Fibroblast of pulmonary artery (primary cell): ENCODE data around the gene MBD3.

ENCODE experiments used
- DNase-seq: peaks from one replicate; pipeline ENCODE4 v3.0.0-alpha.2; 2010; ENCODE audit warnings: low read depth
- H3K4me3 ChIP-seq: replicated peaks from 2 replicates; pipeline ENCODE4 v1.5.1; 2011; ENCODE audit warnings: low read depth, mild to moderate bottlenecking, control low read depth, low read length, moderate library complexity
- CTCF ChIP-seq: IDR thresholded peaks from 2 replicates; pipeline ENCODE4 v1.5.1; 2011; ENCODE audit warnings: mild to moderate bottlenecking, control low read depth, low read length, inconsistent platforms; ENCODE audit errors: missing control alignments

MBD3 gene

GRCh38 chr19:1568320-1569019, 24.2 kb downstream of the MBD3 start, which contains the start of gene MEX3D:
MEX3D (minus strand) TSS chr19:1568325; CDS start chr19:1568058, 267 bp downstream.
- peak; percentile 62 for DNase-seq
- H3K4me3 ChIP-seq = peak within 1 kb of the TSS; percentile 71
- TF ChIP-seq CTCF = no peak

GRCh38 chr19:1567848-1568227, 24.8 kb downstream of the MBD3 start:
- no peak for DNase-seq
- no peak for TF ChIP-seq CTCF
- H3K4me3 ChIP-seq = peak overlapping the region; percentile 71

- peak overlapping the region; percentile 71 for H3K4me3 ChIP-seq
- peak; percentile 44 for DNase-seq
- no peak for TF ChIP-seq CTCF
Observed at GRCh38 chr19:1567116-1567847, 25.4 kb downstream of the MBD3 start.

GRCh38 chr19:1566392-1567115, 26.1 kb downstream of the MBD3 start:
- peak overlapping the region; percentile 71 for H3K4me3 ChIP-seq
- TF ChIP-seq CTCF = no peak
- peak; percentile 82 for DNase-seq

GRCh38 chr19:1563251-1563650, 29.4 kb downstream of the MBD3 start:
- TF ChIP-seq CTCF = no peak
- no peak overlapping the region for H3K4me3 ChIP-seq
- no peak for DNase-seq

- H3K4me3 ChIP-seq = no peak overlapping the region
- no peak for TF ChIP-seq CTCF
- DNase-seq = no peak
Observed at GRCh38 chr19:1561236-1561842, 31.3 kb downstream of the MBD3 start.
